Measurements from ENCODE around the gene FAM83B.

The FAM83B gene

GRCh38 chr6:54980511-54981275, 134.1 kb downstream of the FAM83B start:
- DNase-seq (ENCODE audit: low read depth) = no peak

GRCh38 chr6:54981276-54981609, 134.7 kb downstream of the FAM83B start:
- DNase-seq (ENCODE audit: low read depth) = no peak

- no peak for DNase-seq (ENCODE audit: low read depth)
These were observed 135.1 kb downstream of the FAM83B start for GRCh38 chr6:54981647-54982046.

- DNase-seq (ENCODE audit: low read depth) = no peak
These were observed 141.2 kb downstream of the FAM83B start for GRCh38 chr6:54987633-54988290.

- no peak for DNase-seq (ENCODE audit: low read depth)
These were observed 142.0 kb downstream of the FAM83B start for GRCh38 chr6:54988576-54988975.

GRCh38 chr6:54990001-54990400, 143.4 kb downstream of the FAM83B start:
- DNase-seq (ENCODE audit: low read depth) = no peak

Data from activated T-cell treated with anti-CD3 and anti-CD28 coated beads for 1 hour (primary cell).